ENCODE results near the gene GPLD1.

The GPLD1 gene

GRCh38 chr6:24460966-24461365 is 28.4 kb downstream of the GPLD1 start:
- no peak overlapping the region for H3K27ac ChIP-seq
- POLR2A ChIA-PET (ENCODE audit: low non-redundant PET) = no interaction called here
- no peak for DNase-seq (ENCODE audit: low spot score)
- TF ChIP-seq CTCF (conservative IDR thresholded peaks at IDR 0.05; ENCODE audit: low read depth) = no peak
- CTCF ChIA-PET = no interaction called here

DNA sequence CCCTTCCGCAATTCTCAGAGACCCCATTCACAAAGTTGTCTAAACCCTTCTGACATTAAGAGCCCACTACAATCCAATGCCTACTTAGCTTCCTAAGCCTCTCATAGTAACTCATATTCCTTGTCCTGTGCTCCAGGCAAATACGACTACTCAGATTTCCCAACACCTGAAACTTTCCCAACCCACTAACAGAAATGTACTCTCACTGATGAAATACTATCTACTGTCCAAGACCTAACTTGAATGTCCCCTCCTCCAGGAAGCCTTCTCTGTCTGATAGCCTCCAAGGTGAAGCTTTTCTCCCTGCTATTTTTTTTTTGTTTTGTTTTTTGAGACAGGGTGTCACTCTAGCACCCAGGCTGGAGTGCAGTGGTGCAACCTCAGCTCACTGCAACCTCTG is 30.4 kb downstream of the GPLD1 start:
- ChIA-PET CTCF (no interaction called here), POLR2A (ENCODE audit: low non-redundant PET) (no interaction called here)
- no peak for DNase-seq (ENCODE audit: low spot score)
- H3K27ac ChIP-seq = no peak overlapping the region
- TF ChIP-seq CTCF (conservative IDR thresholded peaks at IDR 0.05; ENCODE audit: low read depth) = no peak

- H3K27ac ChIP-seq = peak overlapping the region; percentile 36
- TF ChIP-seq CTCF (conservative IDR thresholded peaks at IDR 0.05; ENCODE audit: low read depth) = no peak
- no peak for DNase-seq (ENCODE audit: low spot score)
- POLR2A ChIA-PET (ENCODE audit: low non-redundant PET) = no interaction called here
- CTCF ChIA-PET = no interaction called here
Measured at GRCh38 chr6:24458134-24458533, 31.2 kb downstream of the GPLD1 start.

DNA sequence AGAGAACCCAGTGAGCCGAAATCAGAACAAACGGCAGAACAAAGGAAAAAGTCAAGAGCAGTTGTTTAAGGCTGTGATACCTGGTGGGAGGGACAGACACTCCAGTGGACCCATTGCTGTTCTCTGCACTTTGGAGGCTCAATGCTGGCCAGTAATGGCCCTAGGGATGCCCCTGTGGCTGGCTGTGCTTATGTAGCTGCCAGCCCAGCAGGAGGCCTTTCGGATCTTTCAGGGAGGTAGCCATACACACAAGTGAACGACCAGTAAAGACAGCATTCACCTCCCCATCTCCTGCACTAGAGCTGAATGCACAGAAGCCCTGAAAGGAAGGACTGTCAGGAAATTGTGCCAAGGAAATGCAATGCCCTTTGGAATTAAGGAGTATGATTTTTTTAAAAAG is 34.3 kb downstream of the GPLD1 start:
- no peak for DNase-seq (ENCODE audit: low spot score)
- CTCF ChIA-PET = no interaction called here
- TF ChIP-seq CTCF (conservative IDR thresholded peaks at IDR 0.05; ENCODE audit: low read depth) = no peak
- H3K27ac ChIP-seq = no peak overlapping the region
- POLR2A ChIA-PET (ENCODE audit: low non-redundant PET) = no interaction called here

DNA sequence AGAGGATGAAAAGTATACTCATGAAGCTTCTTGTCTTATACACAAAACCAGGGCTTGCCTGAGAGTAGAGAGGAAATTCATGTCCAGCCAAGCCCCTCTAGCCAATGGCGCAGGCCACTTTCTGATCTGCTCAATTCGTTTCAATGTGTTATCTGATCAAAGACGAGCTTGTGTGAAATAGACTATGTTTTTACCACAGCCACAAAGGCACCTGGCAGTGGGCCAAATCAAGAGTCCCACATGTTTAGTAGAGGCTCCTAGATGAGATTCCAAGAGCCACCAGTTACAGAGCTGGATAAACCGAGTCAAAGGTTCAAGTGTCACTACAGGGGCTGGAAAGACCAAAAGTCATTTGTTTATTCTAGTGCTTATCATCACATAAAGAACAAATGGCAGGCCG is 34.9 kb downstream of the GPLD1 start:
- no peak for TF ChIP-seq CTCF (conservative IDR thresholded peaks at IDR 0.05; ENCODE audit: low read depth)
- CTCF ChIA-PET = no interaction called here
- DNase-seq (ENCODE audit: low spot score) = no peak
- POLR2A ChIA-PET (ENCODE audit: low non-redundant PET) = no interaction called here
- no peak overlapping the region for H3K27ac ChIP-seq

DNA sequence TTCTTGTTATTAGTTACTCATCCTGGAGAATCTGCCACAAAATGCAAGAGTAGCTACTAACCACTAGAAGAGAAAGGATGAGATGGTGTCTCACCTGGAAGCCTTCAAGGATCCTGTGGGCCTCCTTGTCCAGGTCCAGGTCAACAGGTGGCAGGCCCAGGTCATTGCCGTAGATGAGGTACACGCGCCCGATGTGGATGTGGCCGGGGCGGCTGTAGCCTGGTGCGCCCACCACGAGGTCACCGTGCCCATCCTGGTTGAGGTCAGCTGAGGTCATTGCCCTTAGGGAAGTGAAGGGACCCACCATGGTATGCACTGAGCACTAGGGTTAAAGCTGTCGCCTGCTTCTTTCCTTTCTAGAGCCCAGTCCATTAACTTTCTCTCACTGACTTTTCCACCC is 35.5 kb downstream of the GPLD1 start:
- no peak for TF ChIP-seq CTCF (conservative IDR thresholded peaks at IDR 0.05; ENCODE audit: low read depth)
- ChIA-PET CTCF (no interaction called here), POLR2A (ENCODE audit: low non-redundant PET) (no interaction called here)
- no peak for DNase-seq (ENCODE audit: low spot score)
- no peak overlapping the region for H3K27ac ChIP-seq

All from RWPE1 (cell line).